Measurements from ENCODE around the gene PCSK6.

The PCSK6 gene

GRCh38 chr15:101490408-101490891 is 943 bp upstream of the PCSK6 start:
- Histone ChIP-seq H3K27ac (ENCODE audit: low read depth, low read length) (no peak overlapping the region), H3K9me3 (ENCODE audit: control insufficient read depth, insufficient read depth, low read length) (peaks cover 6% of the 10 kb centered on the region; the same call in 1 of the 2 replicates), H3K4me3 (ENCODE audit: low read length) (no peak overlapping the region), H3K4me2 (ENCODE audit: low read length) (no peak overlapping the region), H3K9me2 (replicated peaks; ENCODE audit: control insufficient read depth, low read length) (no peaks in the 10 kb centered on the region), H3K27me3 (ENCODE audit: control insufficient read depth, low read length) (no peaks in the 10 kb centered on the region), H3K4me1 (ENCODE audit: control insufficient read depth, low read length) (no peaks in the 10 kb centered on the region), H4K20me1 (ENCODE audit: control insufficient read depth, insufficient read depth, low read depth, low read length) (no peaks in the 10 kb centered on the region), H3F3A (ENCODE audit: control insufficient read depth, insufficient read depth) (no peaks in the 10 kb centered on the region), H3K79me2 (ENCODE audit: control insufficient read depth, low read length) (no peaks in the 10 kb centered on the region), H3K36me3 (ENCODE audit: control insufficient read depth, low read length) (no peaks in the 10 kb centered on the region)
- no peak for TF ChIP-seq CTCF (IDR thresholded peaks at IDR 0.05; ENCODE audit: low read depth, low read length, poor library complexity, severe bottlenecking)
- TF ChIP-seq EZH2phosphoT487 (IDR thresholded peaks at IDR 0.05; ENCODE audit: borderline replicate concordance, low read length), result no peak

GRCh38 chr15:101489237-101489598 is 289 bp downstream of the PCSK6 start:
- Histone ChIP-seq H3K4me1 (ENCODE audit: control insufficient read depth, low read length) (no peaks in the 10 kb centered on the region), H3K27me3 (ENCODE audit: control insufficient read depth, low read length) (no peaks in the 10 kb centered on the region), H3K27ac (ENCODE audit: low read depth, low read length) (no peak overlapping the region), H3K79me2 (ENCODE audit: control insufficient read depth, low read length) (no peaks in the 10 kb centered on the region), H3K4me3 (ENCODE audit: low read length) (no peak overlapping the region), H3K4me2 (ENCODE audit: low read length) (no peak overlapping the region), H3K9me3 (ENCODE audit: control insufficient read depth, insufficient read depth, low read length) (peaks cover 6% of the 10 kb centered on the region; the same call in 1 of the 2 replicates), H3K36me3 (ENCODE audit: control insufficient read depth, low read length) (no peaks in the 10 kb centered on the region), H3K9me2 (replicated peaks; ENCODE audit: control insufficient read depth, low read length) (no peaks in the 10 kb centered on the region), H4K20me1 (ENCODE audit: control insufficient read depth, insufficient read depth, low read depth, low read length) (no peaks in the 10 kb centered on the region), H3F3A (ENCODE audit: control insufficient read depth, insufficient read depth) (no peaks in the 10 kb centered on the region)
- TF ChIP-seq CTCF (IDR thresholded peaks at IDR 0.05; ENCODE audit: low read depth, low read length, poor library complexity, severe bottlenecking), result no peak

GRCh38 chr15:101488300-101489164 is 975 bp downstream of the PCSK6 start:
- Histone ChIP-seq H3K4me3 (ENCODE audit: low read length) (no peak overlapping the region), H3K9me2 (replicated peaks; ENCODE audit: control insufficient read depth, low read length) (no peaks in the 10 kb centered on the region), H3K36me3 (ENCODE audit: control insufficient read depth, low read length) (no peaks in the 10 kb centered on the region), H3K4me1 (ENCODE audit: control insufficient read depth, low read length) (no peaks in the 10 kb centered on the region), H3K27me3 (ENCODE audit: control insufficient read depth, low read length) (no peaks in the 10 kb centered on the region), H3F3A (ENCODE audit: control insufficient read depth, insufficient read depth) (no peaks in the 10 kb centered on the region), H4K20me1 (ENCODE audit: control insufficient read depth, insufficient read depth, low read depth, low read length) (no peaks in the 10 kb centered on the region), H3K79me2 (ENCODE audit: control insufficient read depth, low read length) (no peaks in the 10 kb centered on the region), H3K9me3 (ENCODE audit: control insufficient read depth, insufficient read depth, low read length) (peaks cover 6% of the 10 kb centered on the region; the same call in 1 of the 2 replicates), H3K27ac (ENCODE audit: low read depth, low read length) (no peak overlapping the region), H3K4me2 (ENCODE audit: low read length) (no peak overlapping the region)
- TF ChIP-seq CTCF (IDR thresholded peaks at IDR 0.05; ENCODE audit: low read depth, low read length, poor library complexity, severe bottlenecking) (no peak), EZH2phosphoT487 (IDR thresholded peaks at IDR 0.05; ENCODE audit: borderline replicate concordance, low read length) (no peak)
